ENCODE measurements around the gene TBC1D22A.

The TBC1D22A gene

DNA sequence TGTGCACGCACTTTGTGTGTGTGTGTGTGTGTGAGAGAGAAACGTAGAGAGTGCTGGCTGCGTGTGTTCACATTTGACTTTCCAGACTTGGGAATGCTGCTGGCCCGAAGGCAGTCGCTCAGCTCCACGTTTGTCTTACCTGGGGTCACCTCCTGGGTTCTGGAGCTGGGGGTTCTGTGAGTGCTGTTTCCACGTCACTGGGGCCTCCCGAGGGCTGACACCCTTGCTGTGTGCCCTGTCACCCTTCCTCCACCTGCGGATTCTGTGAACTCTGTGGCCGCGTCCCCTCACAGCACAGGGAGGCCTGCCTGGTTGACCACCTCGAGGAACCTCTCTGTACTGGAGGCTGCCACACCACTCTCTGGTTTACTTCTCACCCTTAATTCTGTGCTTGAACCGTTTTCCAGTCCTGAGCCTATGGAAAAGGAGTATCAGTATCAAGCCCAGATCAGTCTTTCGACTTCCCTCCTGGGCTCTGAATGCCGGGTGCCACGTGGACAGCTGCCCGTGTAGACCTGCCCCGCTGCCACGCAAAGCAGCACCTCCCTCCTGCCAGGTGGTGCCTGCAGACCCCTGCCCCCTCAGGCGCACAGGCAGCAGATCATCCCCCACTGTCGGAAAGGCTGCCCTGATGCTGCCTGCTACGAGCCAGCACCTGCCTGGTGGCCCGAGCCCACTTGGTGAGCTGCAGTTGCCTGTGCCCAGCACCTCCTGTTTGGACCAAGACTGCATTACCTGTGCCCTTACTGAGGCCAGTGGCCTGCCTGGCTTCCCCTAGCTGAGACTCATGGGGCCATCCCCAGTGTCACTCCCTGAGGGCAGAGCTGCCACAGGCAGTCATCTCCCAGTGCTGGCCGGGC is 233.3 kb downstream of the TBC1D22A start:
- DNase-seq (ENCODE audit: low read depth), result no peak

DNA sequence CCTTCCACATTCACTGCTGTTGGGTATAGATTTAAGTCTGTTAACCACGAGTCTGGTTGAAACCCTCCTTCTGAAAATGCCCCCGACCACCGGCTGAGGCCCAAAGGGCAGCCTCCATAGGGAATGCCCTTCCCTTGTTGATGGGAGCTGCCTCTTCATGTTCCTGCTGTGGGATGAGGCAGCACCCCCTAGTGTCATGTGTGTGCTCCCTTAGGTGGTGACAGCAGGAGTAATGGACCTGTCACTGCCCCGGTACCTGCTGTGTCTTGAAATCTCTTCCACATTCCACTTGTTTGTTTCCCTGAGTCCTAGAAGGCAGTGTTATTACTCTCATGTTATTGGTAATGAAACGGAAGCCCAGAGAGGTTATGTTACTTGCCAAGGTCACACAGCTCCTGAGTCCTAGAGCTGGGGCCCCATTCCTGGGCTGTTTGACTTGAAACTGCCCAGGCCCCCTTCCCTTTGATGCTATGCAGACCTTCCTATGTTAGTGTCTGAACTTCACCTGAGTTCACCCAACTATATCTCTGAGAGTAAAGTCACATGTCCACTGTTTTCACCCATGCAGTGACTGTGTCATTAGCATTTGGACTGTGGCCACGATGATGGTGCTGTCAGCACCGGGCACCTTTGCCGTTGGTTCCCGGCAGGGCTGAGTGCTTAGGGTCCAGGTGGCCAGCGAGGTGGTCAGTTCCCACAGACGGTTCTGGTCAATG is 234.3 kb downstream of the TBC1D22A start:
- DNase-seq (ENCODE audit: low read depth), result no peak

DNA sequence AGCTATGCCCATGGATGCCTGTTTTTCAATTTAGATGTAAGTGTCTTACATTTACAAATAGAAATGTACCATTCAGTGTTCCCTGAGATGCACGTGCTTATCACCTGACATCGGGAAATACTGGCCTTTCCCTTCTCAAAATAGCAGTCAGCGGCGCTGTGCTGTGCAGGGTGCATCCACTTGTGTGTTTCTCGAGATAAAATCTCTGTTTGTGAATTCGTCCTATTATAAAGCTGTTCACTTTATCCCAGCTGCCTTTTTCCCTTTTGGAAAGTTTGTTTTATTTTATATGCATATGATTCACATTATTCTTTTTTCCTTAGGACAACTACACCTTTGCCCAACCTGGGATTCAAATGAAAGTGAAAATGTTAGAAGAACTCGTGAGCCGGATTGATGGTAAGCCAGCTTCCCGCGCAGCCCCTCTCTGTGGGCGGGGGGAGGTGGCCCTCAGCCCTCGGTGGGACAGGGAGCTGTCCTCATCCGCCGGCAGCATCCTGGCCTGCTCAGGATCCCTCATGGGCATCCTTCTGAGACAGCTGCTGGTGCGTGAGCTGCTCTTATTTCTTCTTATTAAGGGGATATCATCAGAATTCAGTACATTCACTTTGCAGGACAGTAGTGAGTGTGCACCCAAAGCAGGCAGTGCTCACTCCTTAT is 235.0 kb downstream of the TBC1D22A start:
- no peak for DNase-seq (ENCODE audit: low read depth)

DNA sequence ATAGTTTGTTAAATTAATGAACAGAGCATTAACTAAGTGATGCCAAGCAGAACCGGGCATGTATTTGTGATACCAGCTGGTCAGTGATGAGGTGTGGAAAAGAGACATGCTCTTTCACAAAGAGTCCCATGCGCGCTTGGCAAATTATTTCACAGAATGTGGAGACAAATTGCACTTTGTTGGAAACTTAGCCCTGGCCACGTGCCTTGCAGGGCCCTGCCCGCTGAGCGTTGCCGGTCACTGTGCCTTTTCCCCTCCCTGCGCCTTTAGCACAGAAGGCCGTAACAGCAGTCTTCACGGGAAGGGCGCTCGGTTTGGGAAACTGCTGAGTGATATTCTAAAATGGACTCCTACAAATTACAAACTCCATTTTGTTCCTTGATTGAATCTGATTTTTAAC is 235.9 kb downstream of the TBC1D22A start:
- DNase-seq (ENCODE audit: low read depth), result no peak

DNA sequence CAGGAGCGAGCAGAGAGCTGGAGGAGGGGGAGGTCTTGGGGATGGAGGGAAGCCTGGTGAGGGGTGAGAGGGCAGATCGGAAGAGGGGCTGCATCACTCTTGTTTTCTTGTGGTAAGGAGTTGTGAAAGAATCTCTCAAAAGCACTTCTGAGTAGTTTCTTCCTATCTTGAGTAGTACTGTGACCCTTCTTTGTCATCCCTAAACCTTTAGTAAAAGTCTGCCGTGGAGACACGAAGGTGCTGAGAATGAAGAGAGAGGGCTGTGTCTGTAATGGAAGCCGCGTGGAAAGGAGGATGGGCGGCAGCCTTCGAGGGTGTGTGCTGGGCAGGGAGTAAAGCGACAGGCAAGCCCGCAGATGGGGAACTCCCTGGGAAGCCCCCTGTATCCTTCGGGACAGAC is 237.8 kb downstream of the TBC1D22A start:
- DNase-seq (ENCODE audit: low read depth), result no peak

DNA sequence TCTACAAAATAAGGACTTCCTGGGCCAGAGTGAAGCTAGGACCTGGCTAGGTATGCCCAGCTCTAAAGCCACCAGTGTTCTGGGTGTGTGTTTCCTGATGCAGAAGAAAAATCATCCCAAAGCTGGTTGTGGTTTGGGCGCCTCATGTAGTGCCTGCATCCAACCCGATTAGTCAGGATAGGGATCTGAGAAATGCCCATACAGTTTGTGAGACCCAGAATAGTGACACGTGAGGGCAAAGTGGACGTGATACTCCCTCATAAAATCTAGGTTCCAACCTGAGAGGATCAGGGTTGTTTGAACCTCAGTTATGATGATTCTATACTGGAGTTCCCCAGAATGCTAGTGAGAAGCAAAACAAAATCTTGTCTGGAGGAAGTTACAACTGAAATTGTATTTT is 238.4 kb downstream of the TBC1D22A start:
- DNase-seq (ENCODE audit: low read depth), result no peak

DNA sequence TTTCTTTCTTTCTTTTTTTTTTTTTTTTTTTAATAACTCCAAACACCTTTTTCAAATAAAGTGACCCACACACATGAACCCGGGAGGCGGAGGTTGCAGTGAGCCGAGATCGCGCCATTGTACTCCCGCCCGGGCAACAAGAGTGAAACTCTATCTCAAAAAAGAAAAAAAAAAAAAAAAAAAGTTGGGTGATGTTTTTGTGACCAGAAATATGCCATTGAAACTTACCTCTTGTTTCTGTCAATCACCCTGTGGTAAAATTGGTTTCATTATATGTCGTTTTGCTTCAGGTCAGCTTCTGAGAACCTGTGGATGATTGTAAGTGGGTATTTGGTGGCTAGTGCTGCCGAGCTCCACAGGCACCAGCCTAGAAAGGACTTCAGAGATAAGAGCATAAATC is 238.8 kb downstream of the TBC1D22A start:
- DNase-seq (ENCODE audit: low read depth), result no peak

DNA sequence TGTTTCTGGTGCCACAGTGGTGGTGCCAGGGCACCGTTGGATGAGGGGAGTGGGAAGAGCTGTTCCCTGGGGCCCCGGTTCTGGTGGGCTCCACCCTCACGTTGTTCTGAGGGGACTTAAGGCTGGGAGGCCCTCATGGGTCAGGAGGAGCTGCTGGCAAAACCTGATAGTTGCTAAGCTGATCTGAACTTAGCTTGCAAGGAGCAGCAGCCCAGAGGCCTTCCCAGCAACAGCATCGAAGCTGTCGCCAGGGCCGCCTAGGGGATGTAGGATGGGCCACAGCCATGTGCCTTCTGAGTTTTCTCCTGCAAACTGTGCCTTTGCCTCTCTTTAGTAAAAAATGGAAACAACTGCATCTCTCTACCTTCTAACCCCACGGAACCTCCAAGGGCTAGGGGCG is 240.2 kb downstream of the TBC1D22A start:
- no peak for DNase-seq (ENCODE audit: low read depth)

DNA sequence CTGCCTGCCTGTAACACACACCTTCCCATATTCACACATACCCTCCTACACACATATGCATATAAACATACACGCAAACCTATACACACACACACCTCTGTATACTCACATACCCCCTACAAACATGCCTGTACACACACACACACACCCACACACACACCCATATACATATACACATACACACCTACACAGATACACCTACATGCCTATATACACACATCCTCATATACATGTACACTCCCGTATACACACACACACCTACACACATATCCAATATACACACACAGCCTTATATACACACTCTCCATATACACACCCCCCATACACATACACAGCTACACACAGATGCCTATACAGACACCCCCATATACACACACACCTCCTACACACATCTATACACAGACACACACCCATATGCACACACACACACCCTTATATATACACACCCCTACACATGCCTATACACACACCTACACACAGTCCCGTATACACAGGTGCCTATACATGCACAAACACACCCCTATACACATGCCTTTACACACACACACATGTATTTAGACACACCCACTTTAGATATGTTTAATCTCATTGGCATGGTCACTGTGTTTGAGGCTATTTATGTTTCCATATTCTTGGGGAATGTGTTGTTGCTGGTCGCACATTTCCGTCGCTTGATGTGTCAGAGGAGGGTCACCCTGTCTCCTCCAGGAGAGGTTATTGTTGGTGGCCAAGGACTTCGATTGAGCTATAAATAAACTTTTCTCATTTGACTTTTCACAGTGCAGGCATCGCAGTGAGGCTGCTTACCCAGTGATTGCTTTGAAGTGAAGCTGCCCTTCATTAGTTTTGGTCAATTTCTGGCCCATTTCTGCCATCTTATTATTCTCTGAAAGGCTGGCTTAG is 243.3 kb downstream of the TBC1D22A start:
- DNase-seq (ENCODE audit: low read depth), result no peak

DNA sequence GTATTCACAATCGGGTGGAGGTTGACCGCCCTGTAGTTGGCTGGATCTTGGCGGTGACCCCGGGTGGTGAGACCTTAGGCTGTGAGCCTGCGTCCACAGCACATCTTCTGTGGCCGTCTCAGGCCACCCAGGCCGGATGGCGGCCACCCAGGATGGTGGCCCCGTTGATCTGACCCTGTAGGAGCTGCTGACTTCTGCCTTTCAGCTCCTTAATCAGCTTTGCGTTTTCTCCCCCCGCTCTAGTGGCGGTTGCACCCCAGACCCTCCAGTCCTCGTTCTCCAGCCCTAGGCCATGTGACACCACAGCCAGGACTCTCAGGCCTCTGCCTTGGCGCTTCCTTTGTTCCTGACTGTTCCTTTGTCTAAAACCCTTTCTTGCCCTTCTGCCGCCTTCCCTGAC is 244.0 kb downstream of the TBC1D22A start:
- DNase-seq (ENCODE audit: low read depth), result no peak

DNA sequence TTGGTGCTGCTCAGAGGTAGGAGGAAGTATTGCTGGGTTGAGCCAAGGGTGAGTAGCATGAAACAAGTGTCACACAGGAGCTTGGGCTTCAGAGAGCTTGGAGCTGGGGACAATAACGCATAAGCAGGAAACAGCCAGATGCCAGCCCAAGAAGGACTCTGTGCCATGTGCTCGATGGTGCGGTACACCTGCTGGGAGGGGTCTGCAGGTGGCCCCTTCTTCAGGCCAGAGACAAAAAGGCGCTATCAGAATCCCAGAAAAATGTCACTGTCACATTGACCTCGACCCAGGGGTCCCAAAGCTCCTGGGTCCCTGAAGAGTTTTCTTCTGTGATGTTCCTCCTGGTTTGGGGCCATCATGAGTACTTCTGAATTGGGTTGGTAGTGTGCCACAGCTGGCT is 244.4 kb downstream of the TBC1D22A start:
- no peak for DNase-seq (ENCODE audit: low read depth)

DNA sequence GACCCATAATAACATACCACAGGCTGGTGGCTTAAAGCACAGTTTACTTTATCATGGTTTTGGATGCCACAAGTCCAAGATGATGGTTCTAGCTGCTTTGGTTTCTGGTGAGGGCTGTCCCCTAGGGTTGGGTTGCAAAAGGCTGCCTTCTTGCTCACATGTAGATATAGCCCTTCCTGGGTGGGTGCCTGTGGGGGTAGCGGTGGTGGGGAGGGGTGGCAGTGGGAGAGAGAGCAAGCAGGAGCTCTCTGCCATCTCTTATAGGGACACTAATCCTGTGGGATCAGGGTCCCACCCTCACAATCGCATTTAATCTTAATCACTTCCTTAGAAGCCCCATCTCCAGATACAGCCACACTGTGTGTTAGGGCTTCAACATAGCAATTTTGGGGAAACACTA is 245.0 kb downstream of the TBC1D22A start:
- DNase-seq (ENCODE audit: low read depth), result no peak

DNA sequence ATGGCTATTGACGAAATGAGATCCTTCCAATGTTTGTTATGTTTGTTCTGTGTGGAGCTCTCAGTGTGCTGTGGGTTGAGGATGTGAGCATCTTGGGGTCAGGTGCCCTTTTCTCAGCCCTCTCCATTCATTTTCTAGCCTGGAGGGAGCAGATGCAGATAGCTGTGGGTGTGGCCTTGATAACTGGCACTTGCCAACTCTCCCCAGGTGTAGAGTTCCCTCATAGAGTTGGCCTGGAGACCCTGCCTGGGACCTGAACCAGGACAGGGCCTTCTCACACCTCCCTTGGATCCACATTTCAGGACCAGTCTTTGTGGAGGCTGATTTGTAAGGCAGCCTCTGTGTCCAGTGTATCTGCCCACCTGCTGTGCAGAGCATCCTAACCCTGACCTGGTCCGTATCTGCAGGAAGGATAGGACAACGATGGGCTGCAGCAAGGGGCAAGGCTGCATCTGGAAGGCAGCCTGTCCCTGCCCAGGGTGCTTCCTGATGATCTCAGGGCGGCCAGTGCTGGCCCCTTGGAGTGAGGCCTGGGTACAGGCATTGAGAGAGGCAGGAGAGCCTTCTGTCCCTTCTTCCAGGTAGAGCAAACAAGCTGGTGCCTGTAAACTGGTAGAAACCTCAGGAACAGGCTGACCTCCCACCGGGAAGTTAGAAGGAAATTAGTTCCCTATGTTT is 245.9 kb downstream of the TBC1D22A start:
- no peak for DNase-seq (ENCODE audit: low read depth)

DNA sequence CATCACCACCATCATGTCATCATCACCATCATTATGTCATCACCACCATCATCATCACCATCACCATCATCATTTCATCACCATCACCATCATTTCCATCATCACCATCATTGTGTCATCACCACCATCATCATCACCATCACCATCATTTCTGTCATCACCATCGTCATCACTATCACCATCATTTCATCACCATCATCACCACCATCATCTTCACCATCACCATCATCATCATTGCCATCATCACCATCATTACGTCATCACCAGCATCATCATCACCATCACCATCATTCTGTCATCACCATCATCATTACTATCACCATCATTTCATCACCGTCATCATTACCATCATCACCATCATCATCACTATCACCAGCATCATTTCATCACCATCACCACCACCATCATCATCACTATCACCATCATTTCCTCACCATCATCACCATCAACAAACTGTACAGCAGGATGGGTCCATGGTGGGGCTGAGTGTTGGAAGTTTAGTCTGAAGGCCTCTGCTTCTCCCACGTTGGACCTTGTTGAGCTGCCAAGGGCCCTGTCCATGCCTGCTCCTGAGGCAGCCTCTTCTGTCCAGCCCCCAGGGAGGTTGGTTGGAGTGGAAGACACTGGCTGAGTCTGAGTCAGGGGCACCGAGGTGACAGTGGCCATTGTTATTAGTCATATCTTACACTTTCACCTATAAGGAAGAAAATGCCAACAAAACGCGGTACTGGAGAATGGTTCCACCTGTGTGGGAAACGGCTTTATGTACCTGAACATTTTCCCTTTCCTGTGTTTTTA is 247.1 kb downstream of the TBC1D22A start:
- DNase-seq (ENCODE audit: low read depth), result no peak

DNA sequence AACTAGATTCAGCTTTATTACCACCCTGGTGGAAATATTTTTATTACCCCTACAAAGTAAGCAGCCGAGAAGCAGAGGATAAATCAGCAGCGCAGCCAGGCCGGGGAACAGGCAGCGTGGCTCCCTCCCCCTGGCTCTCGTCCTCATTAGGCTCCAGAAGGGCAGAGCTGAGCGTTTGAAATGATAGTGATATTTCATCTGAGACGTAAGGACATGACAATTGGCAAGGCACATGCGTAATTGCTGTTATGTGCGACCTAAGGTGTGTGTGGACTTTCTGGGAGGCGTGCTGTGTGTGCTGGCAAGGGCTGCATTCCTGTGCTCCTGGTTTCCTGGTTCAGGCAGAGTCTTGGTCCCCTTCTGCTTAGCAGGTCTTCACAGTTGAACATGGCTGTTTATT is 247.8 kb downstream of the TBC1D22A start:
- no peak for DNase-seq (ENCODE audit: low read depth)

DNA sequence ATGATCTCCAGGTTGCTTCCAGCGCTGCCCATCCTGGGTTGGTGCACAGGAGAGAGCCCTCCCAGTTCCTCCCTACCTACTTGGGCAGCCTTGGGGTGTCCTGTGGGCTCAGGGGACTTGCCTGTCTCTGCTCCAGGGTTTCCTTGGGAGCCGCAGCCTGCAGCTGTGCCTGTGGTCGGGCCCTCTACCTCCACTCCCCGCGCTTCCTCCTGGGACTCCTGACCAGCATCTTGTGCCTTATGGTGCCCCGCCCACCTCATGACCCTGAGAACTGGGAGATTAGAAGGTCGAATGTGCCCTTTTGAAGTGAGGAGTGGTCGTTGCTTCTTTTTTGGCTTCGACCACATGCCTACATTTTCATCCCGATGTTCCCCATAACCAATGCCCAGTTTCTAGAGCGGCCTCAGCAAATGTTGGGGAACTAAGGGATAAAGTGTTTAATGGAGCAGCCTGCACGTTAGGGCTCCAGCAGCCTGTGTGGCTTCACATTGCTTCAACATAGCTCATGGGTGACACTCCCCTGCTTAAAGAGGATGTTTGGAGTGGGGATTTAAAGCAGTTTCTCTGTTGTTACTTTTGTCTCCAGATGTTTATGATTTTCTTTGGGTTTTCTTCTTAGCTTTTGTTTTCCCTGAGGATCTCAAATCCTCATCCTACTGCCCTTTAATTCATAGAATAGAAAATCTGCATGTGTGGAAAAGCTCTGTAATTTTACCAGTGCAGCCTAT is 248.8 kb downstream of the TBC1D22A start:
- DNase-seq (ENCODE audit: low read depth), result peak; percentile 9

DNA sequence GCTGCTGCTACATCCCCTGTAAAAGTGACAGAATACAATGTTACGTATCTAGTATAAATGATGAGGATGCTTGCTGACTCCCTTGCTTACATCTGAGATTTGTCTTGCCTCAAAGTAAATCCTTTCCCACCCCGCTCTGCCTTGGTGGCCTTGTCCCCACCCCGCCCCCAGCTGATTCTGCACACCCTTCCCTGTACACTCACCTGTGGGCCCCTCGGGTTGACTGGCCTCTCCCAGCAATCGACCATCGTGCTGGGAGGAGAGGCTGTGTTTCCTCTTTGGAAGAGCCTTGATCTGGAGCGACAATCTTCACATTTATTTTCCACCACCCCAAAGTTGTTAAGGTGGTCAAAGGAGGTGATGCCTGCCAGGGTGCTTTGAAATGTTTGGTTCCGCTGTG is 249.4 kb downstream of the TBC1D22A start:
- DNase-seq (ENCODE audit: low read depth), result no peak

DNA sequence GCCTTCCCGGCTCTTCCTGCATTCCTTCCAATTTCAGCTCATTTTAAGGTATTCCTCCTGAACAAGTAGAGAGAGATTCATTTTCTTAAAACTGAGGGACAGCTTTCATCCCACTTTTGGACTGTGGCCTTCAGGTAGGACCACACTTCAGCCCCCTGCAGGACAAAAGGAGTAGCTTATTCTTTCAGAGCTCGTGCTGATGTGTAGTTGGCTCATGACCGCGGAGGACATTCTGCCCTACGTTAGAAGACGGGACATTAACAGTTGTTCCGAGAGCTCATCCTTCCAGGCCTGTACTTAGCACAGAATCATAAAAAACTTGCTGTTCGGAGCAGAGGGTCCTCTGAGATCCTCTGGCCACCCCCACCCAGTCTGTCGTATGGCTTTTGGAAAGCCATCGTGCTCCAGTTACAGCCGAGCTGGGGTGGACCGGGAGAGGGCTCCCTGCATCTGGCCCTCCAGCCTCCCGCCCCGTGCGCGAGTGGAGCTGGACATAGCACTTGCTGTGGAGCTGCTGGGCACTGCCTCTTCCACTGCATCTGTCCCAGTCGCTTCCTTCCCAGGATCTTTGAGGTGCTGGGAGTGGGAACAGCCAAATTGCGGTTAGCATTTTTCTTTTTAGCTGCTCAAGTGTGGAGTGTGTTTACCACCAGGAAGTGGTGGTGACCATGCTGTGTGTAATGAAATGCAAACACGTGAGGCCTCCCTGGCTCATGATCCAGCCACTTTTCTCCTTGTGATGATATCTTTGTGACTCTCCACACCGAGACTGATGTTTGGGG is 250.3 kb downstream of the TBC1D22A start:
- no peak for DNase-seq (ENCODE audit: low read depth)
